ENCODE measurements around the gene SDK1. TPM values are rescaled to one million over a fixed set of nuclear protein-coding genes. Genes with fewer than 3 reads are reported as not detected.
A peak's percentile ranks its signal among the peaks of the same experiment; 100 is the strongest.

The SDK1 gene
- total RNA-seq, 1 donor from 2014 or later: 10.9 TPM

DNA sequence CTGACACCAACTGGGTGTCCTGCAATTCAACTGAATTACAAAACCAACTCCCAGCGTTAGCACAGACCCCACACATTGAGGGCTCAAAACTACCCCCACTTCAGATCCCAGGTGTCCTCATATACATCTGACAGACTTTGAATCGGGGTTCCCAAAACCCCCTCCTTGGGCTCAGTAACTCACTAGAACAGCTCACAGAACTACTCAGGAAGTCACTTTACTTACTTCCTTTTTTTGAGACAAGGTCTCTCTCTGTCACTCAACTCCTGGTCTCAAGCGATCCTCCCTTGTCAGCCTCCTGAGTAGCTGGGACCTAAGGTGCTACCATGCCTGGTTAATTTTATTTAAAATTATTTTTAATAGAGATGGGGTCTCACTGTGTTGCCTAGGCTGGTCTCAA, 456.0 kb downstream of the SDK1 start:
- TF ChIP-seq, protein P1, sequence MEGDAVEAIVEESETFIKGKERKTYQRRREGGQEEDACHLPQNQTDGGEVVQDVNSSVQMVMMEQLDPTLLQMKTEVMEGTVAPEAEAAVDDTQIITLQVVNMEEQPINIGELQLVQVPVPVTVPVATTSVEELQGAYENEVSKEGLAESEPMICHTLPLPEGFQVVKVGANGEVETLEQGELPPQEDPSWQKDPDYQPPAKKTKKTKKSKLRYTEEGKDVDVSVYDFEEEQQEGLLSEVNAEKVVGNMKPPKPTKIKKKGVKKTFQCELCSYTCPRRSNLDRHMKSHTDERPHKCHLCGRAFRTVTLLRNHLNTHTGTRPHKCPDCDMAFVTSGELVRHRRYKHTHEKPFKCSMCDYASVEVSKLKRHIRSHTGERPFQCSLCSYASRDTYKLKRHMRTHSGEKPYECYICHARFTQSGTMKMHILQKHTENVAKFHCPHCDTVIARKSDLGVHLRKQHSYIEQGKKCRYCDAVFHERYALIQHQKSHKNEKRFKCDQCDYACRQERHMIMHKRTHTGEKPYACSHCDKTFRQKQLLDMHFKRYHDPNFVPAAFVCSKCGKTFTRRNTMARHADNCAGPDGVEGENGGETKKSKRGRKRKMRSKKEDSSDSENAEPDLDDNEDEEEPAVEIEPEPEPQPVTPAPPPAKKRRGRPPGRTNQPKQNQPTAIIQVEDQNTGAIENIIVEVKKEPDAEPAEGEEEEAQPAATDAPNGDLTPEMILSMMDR (IDR thresholded peaks at IDR 0.05): no peak
- H3K4me3 Mint-ChIP-seq (ENCODE audit: unreplicated experiment): no peak overlapping the region
- no peaks in the 10 kb centered on the region for H3K36me3 Mint-ChIP-seq (ENCODE audit: low read depth)
- peaks cover 18% of the 10 kb centered on the region for H3K4me1 Mint-ChIP-seq (ENCODE audit: low read depth)
- no peaks in the 10 kb centered on the region for H3K9me3 Mint-ChIP-seq (ENCODE audit: low read depth)
- H3K27ac Mint-ChIP-seq (ENCODE audit: unreplicated experiment): no peak overlapping the region
- DNase-seq (ENCODE audit: low spot score): no peak
- H3K27me3 Mint-ChIP-seq (ENCODE audit: low read depth): no peaks in the 10 kb centered on the region

DNA sequence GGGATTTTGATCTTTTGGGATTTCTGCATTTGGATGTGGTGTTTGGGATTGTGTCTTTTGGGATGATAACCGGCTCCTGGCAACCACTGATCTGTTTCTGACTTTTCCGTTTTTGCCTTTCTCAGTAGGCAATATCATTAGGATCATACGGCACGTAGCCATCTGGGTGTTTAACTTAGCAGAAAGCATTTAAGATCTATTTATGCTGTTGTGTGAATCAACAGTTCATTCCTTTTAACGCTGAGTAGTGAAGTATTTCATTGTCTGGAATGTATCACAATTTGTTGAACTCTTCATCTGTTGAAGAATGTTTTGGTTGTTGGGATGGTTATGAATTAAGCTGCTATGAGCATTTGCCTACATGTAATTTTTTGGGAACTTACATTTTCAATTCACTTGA, 459.6 kb downstream of the SDK1 start:
- peaks cover 26% of the 10 kb centered on the region for H3K4me1 Mint-ChIP-seq (ENCODE audit: low read depth)
- no peak overlapping the region for H3K4me3 Mint-ChIP-seq (ENCODE audit: unreplicated experiment)
- no peaks in the 10 kb centered on the region for H3K27me3 Mint-ChIP-seq (ENCODE audit: low read depth)
- H3K9me3 Mint-ChIP-seq (ENCODE audit: low read depth): no peaks in the 10 kb centered on the region
- DNase-seq (ENCODE audit: low spot score): no peak
- no peaks in the 10 kb centered on the region for H3K36me3 Mint-ChIP-seq (ENCODE audit: low read depth)
- TF ChIP-seq, protein P1 (IDR thresholded peaks at IDR 0.05): no peak
- no peak overlapping the region for H3K27ac Mint-ChIP-seq (ENCODE audit: unreplicated experiment)

DNA sequence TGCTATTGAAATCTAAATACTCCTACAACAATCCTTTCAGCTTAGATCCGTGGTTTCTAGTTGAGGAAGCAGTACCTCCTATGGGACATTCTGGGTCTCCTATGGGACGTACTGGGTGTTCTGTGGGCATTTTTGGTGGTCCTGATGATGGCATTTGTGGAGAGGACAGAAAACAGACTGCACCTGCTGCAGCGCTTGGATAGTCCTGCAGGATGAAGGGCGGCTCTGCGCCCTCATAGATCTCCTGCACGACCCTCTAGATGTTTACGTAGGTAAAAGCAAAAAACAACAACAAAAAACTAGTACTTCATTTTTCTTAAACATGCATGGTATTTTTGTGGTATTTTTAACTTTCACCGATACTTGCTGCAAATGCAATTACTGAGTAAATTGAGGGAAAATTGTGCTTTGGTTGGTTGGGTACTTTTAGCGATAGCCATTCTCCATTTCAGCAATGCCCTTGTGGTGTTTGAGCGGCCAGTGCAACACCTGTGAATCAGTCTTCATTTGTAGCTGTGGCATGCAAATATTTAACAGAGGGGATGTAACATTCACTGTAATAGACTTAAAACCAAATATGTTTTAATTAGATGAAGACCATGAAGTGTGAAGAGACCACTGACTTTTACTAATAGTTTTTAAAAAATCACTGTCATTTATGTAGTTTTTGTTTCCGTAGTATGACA, 461.2 kb downstream of the SDK1 start:
- DNase-seq (ENCODE audit: low spot score): no peak
- Mint-ChIP-seq H3K36me3 (ENCODE audit: low read depth) (peaks cover 2% of the 10 kb centered on the region), H3K9me3 (ENCODE audit: low read depth) (no peaks in the 10 kb centered on the region), H3K27me3 (ENCODE audit: low read depth) (no peaks in the 10 kb centered on the region), H3K4me3 (ENCODE audit: unreplicated experiment) (no peak overlapping the region), H3K27ac (ENCODE audit: unreplicated experiment) (no peak overlapping the region), H3K4me1 (ENCODE audit: low read depth) (peaks cover 26% of the 10 kb centered on the region)
- TF ChIP-seq, protein P1 (IDR thresholded peaks at IDR 0.05): peak; percentile 57

DNA sequence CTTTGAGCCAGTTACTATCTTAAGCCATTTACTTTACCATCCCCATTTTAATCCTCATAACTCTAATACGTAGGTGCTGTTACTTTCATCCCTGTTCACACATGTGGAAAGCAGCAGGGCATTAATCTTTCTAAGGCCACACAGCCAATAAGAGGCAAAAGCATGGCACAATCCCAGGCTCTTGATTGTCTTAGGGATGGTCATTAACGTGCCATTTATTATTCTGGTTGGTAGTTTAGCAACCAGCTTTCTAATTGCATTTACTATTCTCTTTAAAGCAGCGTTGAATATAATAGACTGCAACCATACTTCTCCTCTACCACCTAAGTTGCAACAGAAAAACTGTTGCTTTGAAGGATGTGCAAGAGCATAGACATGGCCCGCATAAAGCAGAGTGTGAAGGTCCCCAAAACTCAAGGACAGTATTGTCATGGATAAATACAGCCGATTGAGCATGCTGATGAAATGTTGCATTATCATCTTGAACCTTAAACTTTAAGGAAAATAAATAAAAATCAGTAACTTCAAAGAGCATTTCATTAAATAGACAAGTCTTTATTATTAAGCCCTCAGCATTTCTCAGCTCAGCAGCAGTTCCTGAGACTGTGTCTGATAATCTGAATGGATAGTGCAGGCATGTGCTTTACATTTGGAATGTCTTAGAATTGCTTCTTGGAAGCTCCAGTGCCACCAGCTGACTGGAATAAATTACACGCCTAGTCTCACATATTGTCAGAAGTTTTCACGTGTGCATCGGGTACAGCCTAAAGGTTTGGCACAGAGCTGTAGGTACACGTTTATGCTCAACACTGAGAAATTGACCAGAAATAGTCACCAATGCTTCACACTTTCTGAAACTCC, 467.1 kb downstream of the SDK1 start:
- H3K27me3 Mint-ChIP-seq (ENCODE audit: low read depth): no peaks in the 10 kb centered on the region
- no peak overlapping the region for H3K4me3 Mint-ChIP-seq (ENCODE audit: unreplicated experiment)
- no peak for DNase-seq (ENCODE audit: low spot score)
- TF ChIP-seq, protein P1 (IDR thresholded peaks at IDR 0.05): no peak
- peaks cover 4% of the 10 kb centered on the region for H3K36me3 Mint-ChIP-seq (ENCODE audit: low read depth)
- H3K4me1 Mint-ChIP-seq (ENCODE audit: low read depth): no peaks in the 10 kb centered on the region
- no peak overlapping the region for H3K27ac Mint-ChIP-seq (ENCODE audit: unreplicated experiment)
- peaks cover 5% of the 10 kb centered on the region for H3K9me3 Mint-ChIP-seq (ENCODE audit: low read depth)

DNA sequence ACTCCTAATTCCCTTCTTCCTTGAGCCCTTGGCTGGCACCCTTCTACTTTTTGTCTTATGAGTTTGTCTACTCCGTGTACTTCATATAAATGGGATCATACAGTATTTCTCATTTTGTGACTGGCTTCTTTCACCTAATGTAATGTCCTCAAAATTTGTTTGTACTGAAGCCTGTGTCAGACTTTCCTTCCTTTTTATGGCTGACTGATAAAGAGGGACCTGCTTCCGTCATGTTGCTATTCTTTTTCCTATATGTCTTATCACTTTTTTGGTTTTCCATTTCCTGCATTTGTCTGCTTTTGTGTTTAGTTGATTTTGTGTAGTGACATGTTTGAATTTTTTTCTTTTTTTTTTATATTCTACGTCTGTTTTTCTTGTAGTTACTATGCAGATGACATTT, 470.9 kb downstream of the SDK1 start:
- Mint-ChIP-seq H3K9me3 (ENCODE audit: low read depth) (peaks cover 7% of the 10 kb centered on the region), H3K27me3 (ENCODE audit: low read depth) (no peaks in the 10 kb centered on the region), H3K27ac (ENCODE audit: unreplicated experiment) (no peak overlapping the region), H3K36me3 (ENCODE audit: low read depth) (peaks cover 2% of the 10 kb centered on the region), H3K4me3 (ENCODE audit: unreplicated experiment) (no peak overlapping the region), H3K4me1 (ENCODE audit: low read depth) (no peaks in the 10 kb centered on the region)
- no peak for DNase-seq (ENCODE audit: low spot score)
- TF ChIP-seq, protein P1 (IDR thresholded peaks at IDR 0.05): no peak

Measured in chondrocyte (in vitro differentiated cells).